OCI-LY1 (cell line): ENCODE data around the gene ATOSA.

ENCODE experiments used
- H2AFZ ChIP-seq: fragments of 200-600 bp; sonication (generic), shearing (Covaris generic); 2 replicates; pipeline ENCODE4 v1.6.0; 2014; ENCODE audit warnings: antibody characterized with exemption, mild to moderate bottlenecking, low read length
- H3F3A ChIP-seq: fragments of 200-600 bp; sonication (generic), shearing (Covaris generic); 2 replicates; pipeline ENCODE4 v1.6.0; 2014; ENCODE audit warnings: mild to moderate bottlenecking, antibody characterized with exemption, low read length, moderate library complexity; ENCODE audit not compliant: insufficient read depth
- H3K27ac ChIP-seq: fragments of 200-600 bp; sonication (generic); 2 replicates; pipeline ENCODE4 v1.5.1; 2014; ENCODE audit warnings: low read length, mixed run types, mild to moderate bottlenecking, low read depth; ENCODE audit not compliant: poor library complexity, severe bottlenecking
- H3K27me3 ChIP-seq: fragments of 200-600 bp; sonication (generic); 2 replicates; pipeline ENCODE4 v1.6.0; 2014; ENCODE audit warnings: antibody characterized with exemption, mild to moderate bottlenecking, low read length, moderate library complexity; ENCODE audit not compliant: insufficient read depth
- H3K36me3 ChIP-seq: fragments of 200-600 bp; sonication (generic); 2 replicates; pipeline ENCODE4 v1.6.1; 2014; ENCODE audit warnings: mild to moderate bottlenecking, antibody characterized with exemption, low read length, moderate library complexity, mixed read lengths; ENCODE audit not compliant: insufficient read depth
- H3K4me1 ChIP-seq: fragments of 200-600 bp; sonication (generic); 2 replicates; pipeline ENCODE4 v1.5.1; 2014; ENCODE audit warnings: mild to moderate bottlenecking, low read length, moderate library complexity; ENCODE audit not compliant: insufficient read depth, severe bottlenecking
- H3K4me2 ChIP-seq: fragments of 200-600 bp; sonication (generic), shearing (Covaris generic); 2 replicates; pipeline ENCODE4 v1.6.1; 2014; ENCODE audit warnings: low read length
- H3K4me3 ChIP-seq: fragments of 200-600 bp; sonication (generic); 2 replicates; pipeline ENCODE4 v1.5.1; 2014; ENCODE audit warnings: low read length, low read depth, mild to moderate bottlenecking, mixed read lengths; ENCODE audit not compliant: poor library complexity, severe bottlenecking
- H3K79me2 ChIP-seq: fragments of 200-600 bp; shearing (Covaris generic); 2 replicates; pipeline ENCODE4 v1.6.1; 2016; ENCODE audit warnings: mixed run types, low read length, mixed read lengths; ENCODE audit not compliant: insufficient read depth
- H3K9ac ChIP-seq: fragments of 200-600 bp; sonication (generic), shearing (Covaris generic); 2 replicates; pipeline ENCODE4 v1.6.1; 2014; ENCODE audit warnings: mild to moderate bottlenecking, low read length, mixed read lengths
- H3K9me2 ChIP-seq: fragments of 200-600 bp; sonication (generic), shearing (Covaris generic); 2 replicates; pipeline ENCODE4 v1.6.1; 2014; ENCODE audit warnings: low read depth, mild to moderate bottlenecking, low read length, mixed read lengths
- H3K9me3 ChIP-seq: fragments of 200-600 bp; shearing (Covaris generic); 2 replicates; pipeline ENCODE4 v1.6.1; 2014; ENCODE audit warnings: low read length, mixed read lengths
- H4K20me1 ChIP-seq: fragments of 200-600 bp; sonication (generic), shearing (Covaris generic); 2 replicates; pipeline ENCODE4 v1.6.0; 2016; ENCODE audit warnings: mild to moderate bottlenecking, low read length; ENCODE audit not compliant: insufficient read depth
- CTCF ChIP-seq: fragments of 200-600 bp; sonication (generic), shearing (Covaris generic); IDR thresholded peaks from 2 replicates; pipeline ENCODE4 v1.5.1; 2017; ENCODE audit warnings: mild to moderate bottlenecking, antibody characterized with exemption, low read length, moderate library complexity, mixed read lengths
- EZH2 ChIP-seq: fragments of 200-600 bp; sonication (generic), shearing (Covaris generic); IDR thresholded peaks from 2 replicates; pipeline ENCODE4 v1.8.0; 2017; ENCODE audit warnings: borderline replicate concordance, mixed run types, mild to moderate bottlenecking, antibody characterized with exemption, low read length, moderate library complexity, mixed read lengths

The ATOSA gene

GRCh38 chr15:52657338-52657737 lies 21.9 kb downstream of the ATOSA start:
- Histone ChIP-seq H3K27me3 (no peaks in the 10 kb centered on the region), H3K79me2 (peaks cover 55% of the 10 kb centered on the region), H3F3A (no peaks in the 10 kb centered on the region), H4K20me1 (no peaks in the 10 kb centered on the region), H3K4me3 (no peak overlapping the region), H3K27ac (no peak overlapping the region), H3K9ac (no peak overlapping the region), H3K9me3 (no peaks in the 10 kb centered on the region), H2AFZ (no peak overlapping the region), H3K4me1 (peaks cover 23% of the 10 kb centered on the region), H3K9me2 (no peaks in the 10 kb centered on the region), H3K4me2 (no peak overlapping the region), H3K36me3 (peaks cover 91% of the 10 kb centered on the region)
- TF ChIP-seq CTCF (no peak), EZH2 (no peak)

GRCh38 chr15:52656412-52656811 lies 22.8 kb downstream of the ATOSA start:
- Histone ChIP-seq H3K36me3 (peaks cover 92% of the 10 kb centered on the region), H3F3A (no peaks in the 10 kb centered on the region), H2AFZ (no peak overlapping the region), H3K9ac (no peak overlapping the region), H3K4me3 (no peak overlapping the region), H3K9me2 (no peaks in the 10 kb centered on the region), H3K79me2 (peaks cover 48% of the 10 kb centered on the region), H3K4me2 (no peak overlapping the region), H3K27me3 (no peaks in the 10 kb centered on the region), H4K20me1 (no peaks in the 10 kb centered on the region), H3K4me1 (peaks cover 32% of the 10 kb centered on the region), H3K9me3 (no peaks in the 10 kb centered on the region), H3K27ac (no peak overlapping the region)
- TF ChIP-seq EZH2, result no peak
- no peak for TF ChIP-seq CTCF

- no peaks in the 10 kb centered on the region for H3K27me3 ChIP-seq
- H2AFZ ChIP-seq, result no peak overlapping the region
- H3K36me3 ChIP-seq, result peaks cover 88% of the 10 kb centered on the region
- peaks cover 48% of the 10 kb centered on the region for H3K79me2 ChIP-seq
- H4K20me1 ChIP-seq, result no peaks in the 10 kb centered on the region
- no peak overlapping the region for H3K27ac ChIP-seq
- H3F3A ChIP-seq, result no peaks in the 10 kb centered on the region
- peaks cover 25% of the 10 kb centered on the region for H3K4me1 ChIP-seq
- H3K9ac ChIP-seq, result no peak overlapping the region
- no peak overlapping the region for H3K4me3 ChIP-seq
- H3K9me2 ChIP-seq, result no peaks in the 10 kb centered on the region
- no peak overlapping the region for H3K4me2 ChIP-seq
- no peaks in the 10 kb centered on the region for H3K9me3 ChIP-seq
- TF ChIP-seq CTCF, result no peak
- TF ChIP-seq EZH2, result no peak
These were observed 25.7 kb downstream of the ATOSA start for GRCh38 chr15:52653431-52653964.
